ENCODE results near the gene TMEM14A.
"Not testable (repeated sequence)": the region's sequence is repeated elsewhere in the genome, so short reads cannot be mapped to it uniquely, and the experiment has no call there.

TMEM14A gene

GRCh38 chr6:52672412-52673025 lies 1.6 kb downstream of the TMEM14A start:
- Histone ChIP-seq H3K9ac (ENCODE audit: low read length) (no peak overlapping the region; the same call in 1 of the 2 replicates), H3K79me2 (ENCODE audit: insufficient read depth, low read length) (no peaks in the 10 kb centered on the region), H3K9me2 (ENCODE audit: low read depth, low read length) (no peaks in the 10 kb centered on the region), H3K27ac (ENCODE audit: low read depth, low read length, poor library complexity, severe bottlenecking) (no peak overlapping the region), H2AFZ (ENCODE audit: low read length) (no peak overlapping the region), H3K4me2 (ENCODE audit: low read length) (peak overlapping the region; percentile 85), H3K4me3 (ENCODE audit: low read depth, low read length, poor library complexity, severe bottlenecking) (peak overlapping the region; percentile 2), H3K9me3 (ENCODE audit: low read length) (no peaks in the 10 kb centered on the region), H3K27me3 (ENCODE audit: insufficient read depth, low read length) (no peaks in the 10 kb centered on the region), H3K36me3 (ENCODE audit: insufficient read depth, low read length) (peaks cover 16% of the 10 kb centered on the region), H4K20me1 (ENCODE audit: insufficient read depth, low read length) (no peaks in the 10 kb centered on the region), H3F3A (ENCODE audit: insufficient read depth, low read length) (no peaks in the 10 kb centered on the region), H3K4me1 (ENCODE audit: insufficient read depth, low read length, severe bottlenecking) (peaks cover 32% of the 10 kb centered on the region)
- TF ChIP-seq EZH2 (IDR thresholded peaks at IDR 0.05; ENCODE audit: borderline replicate concordance, low read length) (no peak), CTCF (IDR thresholded peaks at IDR 0.05; ENCODE audit: low read length) (no peak)

- Histone ChIP-seq H3K79me2 (ENCODE audit: insufficient read depth, low read length) (no peaks in the 10 kb centered on the region), H3F3A (ENCODE audit: insufficient read depth, low read length) (no peaks in the 10 kb centered on the region), H2AFZ (ENCODE audit: low read length) (no peak overlapping the region), H3K9me2 (ENCODE audit: low read depth, low read length) (no peaks in the 10 kb centered on the region), H3K4me3 (ENCODE audit: low read depth, low read length, poor library complexity, severe bottlenecking) (no peak overlapping the region), H3K4me1 (ENCODE audit: insufficient read depth, low read length, severe bottlenecking) (peaks cover 22% of the 10 kb centered on the region), H4K20me1 (ENCODE audit: insufficient read depth, low read length) (no peaks in the 10 kb centered on the region), H3K9ac (ENCODE audit: low read length) (no peak overlapping the region), H3K9me3 (ENCODE audit: low read length) (no peaks in the 10 kb centered on the region), H3K27me3 (ENCODE audit: insufficient read depth, low read length) (no peaks in the 10 kb centered on the region), H3K36me3 (ENCODE audit: insufficient read depth, low read length) (peaks cover 19% of the 10 kb centered on the region), H3K4me2 (ENCODE audit: low read length) (no peak overlapping the region), H3K27ac (ENCODE audit: low read depth, low read length, poor library complexity, severe bottlenecking) (no peak overlapping the region)
- TF ChIP-seq CTCF (IDR thresholded peaks at IDR 0.05; ENCODE audit: low read length) (no peak), EZH2 (IDR thresholded peaks at IDR 0.05; ENCODE audit: borderline replicate concordance, low read length) (no peak)
Observed at GRCh38 chr6:52674666-52675065, 3.8 kb downstream of the TMEM14A start.

- H3K9ac ChIP-seq (ENCODE audit: low read length): no peak overlapping the region
- H3K27me3 ChIP-seq (ENCODE audit: insufficient read depth, low read length): no peaks in the 10 kb centered on the region
- H3K79me2 ChIP-seq (ENCODE audit: insufficient read depth, low read length): no peaks in the 10 kb centered on the region
- peaks cover 20% of the 10 kb centered on the region for H3K4me1 ChIP-seq (ENCODE audit: insufficient read depth, low read length, severe bottlenecking)
- no peak overlapping the region for H2AFZ ChIP-seq (ENCODE audit: low read length)
- H3F3A ChIP-seq (ENCODE audit: insufficient read depth, low read length): no peaks in the 10 kb centered on the region
- no peaks in the 10 kb centered on the region for H4K20me1 ChIP-seq (ENCODE audit: insufficient read depth, low read length)
- TF ChIP-seq EZH2 (IDR thresholded peaks at IDR 0.05; ENCODE audit: borderline replicate concordance, low read length) (no peak), CTCF (IDR thresholded peaks at IDR 0.05; ENCODE audit: low read length) (no peak)
- no peak overlapping the region for H3K4me3 ChIP-seq (ENCODE audit: low read depth, low read length, poor library complexity, severe bottlenecking)
- no peaks in the 10 kb centered on the region for H3K9me3 ChIP-seq (ENCODE audit: low read length)
- peaks cover 23% of the 10 kb centered on the region for H3K36me3 ChIP-seq (ENCODE audit: insufficient read depth, low read length)
- no peak overlapping the region for H3K27ac ChIP-seq (ENCODE audit: low read depth, low read length, poor library complexity, severe bottlenecking)
- no peak overlapping the region for H3K4me2 ChIP-seq (ENCODE audit: low read length)
- H3K9me2 ChIP-seq (ENCODE audit: low read depth, low read length): no peaks in the 10 kb centered on the region
Observed at GRCh38 chr6:52675372-52675771, 4.5 kb downstream of the TMEM14A start.

GRCh38 chr6:52676631-52677030 lies 5.7 kb downstream of the TMEM14A start:
- Histone ChIP-seq H3K36me3 (ENCODE audit: insufficient read depth, low read length) (peaks cover 28% of the 10 kb centered on the region), H3K4me1 (ENCODE audit: insufficient read depth, low read length, severe bottlenecking) (peaks cover 11% of the 10 kb centered on the region)
- not testable (repeated sequence) for H3K9me3 ChIP-seq (ENCODE audit: low read length); H3K79me2 ChIP-seq (ENCODE audit: insufficient read depth, low read length); H2AFZ ChIP-seq (ENCODE audit: low read length); H3K4me3 ChIP-seq (ENCODE audit: low read depth, low read length, poor library complexity, severe bottlenecking); H3F3A ChIP-seq (ENCODE audit: insufficient read depth, low read length); H3K27me3 ChIP-seq (ENCODE audit: insufficient read depth, low read length); H3K9me2 ChIP-seq (ENCODE audit: low read depth, low read length); H3K9ac ChIP-seq (ENCODE audit: low read length); H3K4me2 ChIP-seq (ENCODE audit: low read length); H4K20me1 ChIP-seq (ENCODE audit: insufficient read depth, low read length); H3K27ac ChIP-seq (ENCODE audit: low read depth, low read length, poor library complexity, severe bottlenecking)
